Mesodermal cell (in vitro differentiated cells): ENCODE data around the gene CHRNA9.

Source experiments
- H3K27ac ChIP-seq: 2 replicates; pipeline ENCODE4 v1.7.0; 2013; ENCODE audit warnings: mild to moderate bottlenecking, low read depth, low read length, moderate library complexity; ENCODE audit not compliant: severe bottlenecking
- H3K36me3 ChIP-seq: 2 replicates; pipeline ENCODE4 v1.7.1; 2013; ENCODE audit warnings: mild to moderate bottlenecking, low read length, moderate library complexity; ENCODE audit not compliant: control insufficient read depth, insufficient read depth
- H3K4me1 ChIP-seq: one replicate; pipeline ENCODE4 v1.7.1; 2013; ENCODE audit warnings: mild to moderate bottlenecking, low read length; ENCODE audit not compliant: insufficient read depth, control insufficient read depth, poor library complexity, severe bottlenecking
- H3K4me3 ChIP-seq: 2 replicates; pipeline ENCODE4 v1.7.0; 2013; ENCODE audit warnings: low read length, control low read depth, mild to moderate bottlenecking; ENCODE audit not compliant: insufficient read depth, poor library complexity, severe bottlenecking; ENCODE audit errors: extremely low read depth
- H3K9me3 ChIP-seq: 2 replicates; pipeline ENCODE4 v1.7.1; 2013; ENCODE audit warnings: mild to moderate bottlenecking, low read length, moderate library complexity; ENCODE audit not compliant: control insufficient read depth
- WGBS, 2 experiments: methylation state at CpG; one replicate each; pipeline ENCODE4 v1.1.5; 2013; ENCODE audit warnings: missing lambda C conversion rate in 2 of 2; ENCODE audit not compliant: insufficient coverage in 2 of 2; 5-methylcytosine and 5-hydroxymethylcytosine counted together

The CHRNA9 gene

GRCh38 chr4:40327340-40327739, 7.8 kb upstream of the CHRNA9 start:
- 83 to 89% methylated on average over 2 to 3 of the region's 4 CpGs for WGBS, 2 experiments
- Histone ChIP-seq H3K36me3 (no peaks in the 10 kb centered on the region), H3K9me3 (no peaks in the 10 kb centered on the region), H3K4me3 (no peak overlapping the region), H3K27ac (no peak overlapping the region), H3K4me1 (peaks cover 7% of the 10 kb centered on the region)

DNA sequence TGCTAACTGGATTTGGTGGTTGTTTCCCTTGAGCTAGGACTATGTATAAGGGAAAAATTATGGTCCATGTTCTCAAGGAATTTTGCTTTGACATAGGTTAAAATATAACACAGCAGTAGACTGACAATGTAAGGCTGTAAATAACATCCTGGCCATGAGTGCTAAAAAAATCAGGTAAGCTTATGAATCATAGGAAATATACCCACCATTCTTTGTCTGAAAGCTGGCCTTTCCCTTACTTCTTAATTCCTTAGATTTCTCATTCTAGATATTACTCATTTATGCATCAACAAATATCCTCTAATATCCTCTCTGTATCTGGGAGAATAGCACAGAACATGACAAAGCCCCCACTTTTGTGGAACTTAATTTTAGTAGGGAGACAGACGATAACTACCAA, 6.8 kb upstream of the CHRNA9 start:
- H3K9me3 ChIP-seq = no peaks in the 10 kb centered on the region
- no peak overlapping the region for H3K27ac ChIP-seq
- WGBS, 2 experiments = 86% methylated on average over 1 of the region's 1 CpG; no CpG with 5 or more reads in 1 of the 2 experiments
- H3K36me3 ChIP-seq = no peaks in the 10 kb centered on the region
- no peak overlapping the region for H3K4me3 ChIP-seq
- peaks cover 8% of the 10 kb centered on the region for H3K4me1 ChIP-seq

DNA sequence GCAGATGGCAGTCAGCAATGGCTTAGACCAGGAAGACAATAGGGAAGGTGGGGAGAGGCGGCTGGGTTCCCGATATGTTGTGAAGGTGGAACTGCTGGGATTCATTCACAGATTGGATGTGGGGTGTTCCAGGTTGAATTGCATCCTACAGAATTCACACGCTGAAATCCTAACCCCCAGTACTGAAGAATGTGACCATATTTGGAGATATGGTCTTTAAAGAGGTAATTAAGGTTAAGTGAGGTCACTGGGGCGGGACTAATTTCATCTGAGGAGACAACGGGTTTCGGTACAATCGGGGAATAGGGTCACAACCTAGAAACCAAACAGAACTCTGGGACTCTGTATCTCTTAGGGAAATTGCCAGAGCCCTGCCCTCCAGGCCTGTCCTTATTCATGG, 5.3 kb upstream of the CHRNA9 start:
- WGBS, 2 experiments = 89 to 90% methylated on average over 6 of the region's 7 CpGs
- H3K4me3 ChIP-seq = no peak overlapping the region
- H3K4me1 ChIP-seq = peaks cover 16% of the 10 kb centered on the region
- H3K27ac ChIP-seq = no peak overlapping the region
- H3K36me3 ChIP-seq = no peaks in the 10 kb centered on the region
- H3K9me3 ChIP-seq = no peaks in the 10 kb centered on the region

GRCh38 chr4:40330536-40330935, 4.6 kb upstream of the CHRNA9 start:
- no peak overlapping the region for H3K4me3 ChIP-seq
- H3K9me3 ChIP-seq = no peaks in the 10 kb centered on the region
- WGBS, 2 experiments = 93 to 100% methylated on average over 3 to 4 of the region's 7 CpGs

DNA sequence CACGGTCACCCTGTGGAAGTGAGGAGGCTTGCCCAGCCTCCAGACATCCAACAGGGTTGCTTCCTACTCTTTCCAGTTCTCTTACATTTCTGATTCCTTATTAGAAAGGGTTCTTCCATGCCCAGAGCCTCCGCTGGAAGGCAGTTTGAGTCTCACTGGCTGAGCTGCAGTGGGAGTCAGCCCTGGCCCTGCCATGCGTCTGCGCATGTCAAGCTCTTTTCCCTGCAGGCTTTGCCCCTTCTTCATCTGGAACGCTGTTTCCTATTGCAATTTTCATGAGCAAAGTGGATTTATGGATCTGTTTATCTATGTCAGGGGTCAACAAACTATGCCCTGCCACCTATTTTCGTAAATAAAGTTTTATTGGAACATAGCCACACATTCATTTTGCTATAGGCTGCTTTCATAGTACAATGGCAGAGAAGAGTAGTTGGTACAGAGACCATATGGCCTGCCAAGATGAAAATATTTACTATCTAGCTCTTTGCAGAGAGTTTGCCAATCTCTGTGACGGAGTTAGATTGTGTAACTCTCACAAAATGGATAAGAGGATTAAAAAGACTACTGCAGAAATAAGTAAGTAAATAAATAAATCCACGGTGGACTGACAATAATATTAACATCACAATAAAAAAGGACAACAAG, 3.9 kb upstream of the CHRNA9 start:
- Histone ChIP-seq H3K9me3 (no peaks in the 10 kb centered on the region), H3K27ac (no peak overlapping the region), H3K36me3 (no peaks in the 10 kb centered on the region), H3K4me3 (no peak overlapping the region), H3K4me1 (peaks cover 30% of the 10 kb centered on the region)
- 43 to 56% methylated on average over 3 to 4 of the region's 8 CpGs for WGBS, 2 experiments

More at GRCh38 chr4:40330536-40330935, 4.6 kb upstream of the CHRNA9 start:
- Histone ChIP-seq H3K36me3 (no peaks in the 10 kb centered on the region), H3K4me1 (peaks cover 24% of the 10 kb centered on the region), H3K27ac (no peak overlapping the region)

DNA sequence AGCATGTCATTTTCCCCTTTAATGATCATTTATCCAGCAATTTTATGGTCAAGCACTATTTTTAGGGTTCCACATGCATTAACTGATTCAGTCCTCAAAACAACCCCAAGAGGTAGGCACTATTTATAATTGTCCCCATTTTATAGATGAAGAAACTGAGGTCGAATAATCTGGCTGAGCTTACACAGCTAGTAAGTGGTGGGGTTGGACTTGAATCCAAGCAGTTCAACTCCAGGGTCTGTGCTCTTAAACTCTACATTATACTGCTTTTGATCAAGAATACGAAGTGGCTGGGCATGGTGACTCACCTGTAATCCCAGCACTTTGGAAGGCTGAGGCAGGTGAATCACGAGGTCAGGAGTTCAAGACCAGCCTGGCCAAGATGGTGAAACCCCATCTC, 3.2 kb upstream of the CHRNA9 start:
- Histone ChIP-seq H3K9me3 (no peaks in the 10 kb centered on the region), H3K4me1 (peaks cover 30% of the 10 kb centered on the region), H3K36me3 (no peaks in the 10 kb centered on the region), H3K4me3 (no peak overlapping the region), H3K27ac (no peak overlapping the region)
- WGBS, 2 experiments = 75% methylated on average over 1 of the region's 3 CpGs; no CpG with 5 or more reads in 1 of the 2 experiments

DNA sequence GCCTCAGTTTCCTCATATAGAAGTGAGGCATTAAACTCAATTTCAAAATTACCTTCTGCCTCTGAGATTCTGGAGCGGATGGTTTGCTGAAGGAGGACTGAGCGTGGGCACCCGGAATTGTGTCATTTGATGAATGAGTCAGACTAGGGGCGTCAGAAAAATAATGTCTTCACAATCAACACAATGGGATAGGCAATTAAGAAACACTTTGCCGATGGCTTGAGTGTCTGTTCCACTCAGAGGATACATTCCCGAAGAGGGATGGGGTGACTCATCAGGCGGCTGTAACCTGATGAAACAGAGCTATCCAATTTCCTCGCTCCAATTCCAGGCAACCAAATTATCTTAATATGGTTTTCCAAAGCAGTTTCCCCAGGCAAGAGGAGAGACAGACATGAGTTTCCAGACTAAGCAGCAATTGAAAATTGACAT, 1.2 kb upstream of the CHRNA9 start:
- Histone ChIP-seq H3K4me3 (no peak overlapping the region), H3K27ac (peak overlapping the region; percentile 75), H3K36me3 (no peaks in the 10 kb centered on the region), H3K9me3 (no peaks in the 10 kb centered on the region), H3K4me1 (peaks cover 33% of the 10 kb centered on the region)
- WGBS, 2 experiments = 60 to 66% methylated on average over 2 to 7 of the region's 8 CpGs

GRCh38 chr4:40335525-40335894, 377 bp downstream of the CHRNA9 start:
- peak overlapping the region; percentile 75 for H3K27ac ChIP-seq
- WGBS, 2 experiments = 88 to 92% methylated on average over 1 to 2 of the region's 4 CpGs
- H3K4me3 ChIP-seq = no peak overlapping the region

DNA sequence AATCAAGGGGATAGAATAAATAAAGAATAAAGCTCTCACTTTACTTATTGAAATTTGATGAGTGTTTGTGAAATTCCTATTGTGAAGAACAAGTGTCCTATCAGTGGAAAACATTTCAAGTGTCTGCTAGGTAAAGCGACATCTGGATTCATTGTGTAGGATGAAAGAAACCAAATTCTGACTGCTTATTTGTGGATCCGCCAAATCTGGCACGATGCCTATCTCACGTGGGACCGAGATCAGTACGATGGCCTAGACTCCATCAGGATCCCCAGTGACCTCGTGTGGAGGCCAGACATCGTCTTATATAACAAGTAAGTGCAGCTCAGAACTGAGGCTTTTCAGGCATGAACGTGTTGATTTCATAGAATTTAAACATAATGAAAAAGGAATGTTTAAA, 1.9 kb downstream of the CHRNA9 start:
- Histone ChIP-seq H3K4me3 (no peak overlapping the region), H3K27ac (no peak overlapping the region)
- WGBS, 2 experiments = 97 to 98% methylated on average over 7 to 8 of the region's 9 CpGs

More at GRCh38 chr4:40335525-40335894, 377 bp downstream of the CHRNA9 start:
- no peaks in the 10 kb centered on the region for H3K36me3 ChIP-seq
- peaks cover 32% of the 10 kb centered on the region for H3K4me1 ChIP-seq
- H3K9me3 ChIP-seq = no peaks in the 10 kb centered on the region

DNA sequence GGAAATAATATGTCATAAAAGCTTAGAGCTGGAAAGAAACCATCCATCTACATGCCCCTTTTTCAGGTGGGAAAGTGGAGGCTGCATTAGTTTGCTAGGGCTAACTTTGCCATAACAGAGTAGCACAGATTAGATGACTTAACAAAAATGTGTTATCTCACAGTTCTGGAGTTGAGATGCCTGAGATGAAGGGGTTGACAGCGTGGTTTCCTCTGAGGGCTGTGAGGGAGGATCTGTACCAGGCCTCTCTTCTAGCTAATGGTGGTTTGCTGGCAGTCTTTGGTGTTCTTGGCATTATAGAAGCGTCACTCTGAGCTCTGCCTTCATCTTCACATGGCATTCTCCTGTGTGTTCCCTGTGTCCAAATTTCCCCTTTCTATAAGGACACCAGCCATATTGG, 2.4 kb downstream of the CHRNA9 start:
- H3K4me3 ChIP-seq = no peak overlapping the region
- H3K9me3 ChIP-seq = no peaks in the 10 kb centered on the region
- no peaks in the 10 kb centered on the region for H3K36me3 ChIP-seq
- H3K27ac ChIP-seq = no peak overlapping the region
- peaks cover 30% of the 10 kb centered on the region for H3K4me1 ChIP-seq
- WGBS, 2 experiments = 86 to 100% methylated on average over 1 of the region's 2 CpGs

More for the DNA sequence above, 1.9 kb downstream of the CHRNA9 start:
- H3K9me3 ChIP-seq = no peaks in the 10 kb centered on the region
- peaks cover 30% of the 10 kb centered on the region for H3K4me1 ChIP-seq
- no peaks in the 10 kb centered on the region for H3K36me3 ChIP-seq

GRCh38 chr4:40340030-40340429, 4.9 kb downstream of the CHRNA9 start:
- Histone ChIP-seq H3K9me3 (no peaks in the 10 kb centered on the region), H3K27ac (no peak overlapping the region), H3K4me3 (no peak overlapping the region), H3K4me1 (peaks cover 15% of the 10 kb centered on the region), H3K36me3 (no peaks in the 10 kb centered on the region)
